CD4-positive, alpha-beta memory T cell (primary cell): ENCODE results near the gene NISCH. TPM values are rescaled to one million over a fixed set of nuclear protein-coding genes. Genes with fewer than 3 reads are reported as not detected.

Experiments used
- CTCF ChIA-PET: fragments of 350-600 bp; sonication (Branson Sonifier 250); formaldehyde crosslinking; loops from one replicate; lab custom pipeline; 2021; ENCODE audit warnings: inconsistent platforms; ENCODE audit not compliant: partially characterized antibody; lab: Charles Lee
- POLR2A ChIA-PET: fragments of 350-600 bp; sonication (Branson Sonifier 250); formaldehyde crosslinking; loops from one replicate; lab custom pipeline; 2021; ENCODE audit not compliant: partially characterized antibody; lab: Charles Lee
- DNase-seq, 5 donors: peaks; one replicate each; pipeline versions ENCODE4 v3.0.0 to v3.0.0-alpha.2; 2020 to 2022; ENCODE audit warnings: mixed read lengths in 1 of 5
- H3K27ac ChIP-seq: one replicate; pipeline ENCODE4 v1.7.0; 2013; ENCODE audit warnings: low read depth, low read length
- H3K27me3 ChIP-seq: 2 replicates; pipeline ENCODE4 v1.7.0; 2013; ENCODE audit warnings: mild to moderate bottlenecking, low read length, moderate library complexity; ENCODE audit not compliant: insufficient read depth
- H3K36me3 ChIP-seq: 2 replicates; pipeline ENCODE4 v1.7.0; 2013; ENCODE audit warnings: mild to moderate bottlenecking, low read length, moderate library complexity; ENCODE audit not compliant: insufficient read depth
- H3K4me1 ChIP-seq: 2 replicates; pipeline ENCODE4 v1.7.0; 2013; ENCODE audit warnings: mild to moderate bottlenecking, low read length, moderate library complexity; ENCODE audit not compliant: insufficient read depth
- H3K4me3 ChIP-seq, 2 donors: one replicate each; pipeline ENCODE4 v1.7.0; 2013; ENCODE audit warnings: low read length in 2 of 2, mild to moderate bottlenecking in 1 of 2
- H3K9me3 ChIP-seq, 2 donors: one replicate each; pipeline ENCODE4 v1.7.0; 2013; ENCODE audit warnings: low read length in 2 of 2, control low read depth in 1 of 2; ENCODE audit not compliant: control insufficient read depth in 1 of 2
- H3K27ac Mint-ChIP-seq, 7 donors: one replicate each; pipeline ENCODE4 v1.8.0; 2020 to 2021; ENCODE audit warnings: mixed read lengths in 7 of 7, mild to moderate bottlenecking in 6 of 7, inconsistent platforms in 3 of 7, moderate library complexity in 3 of 7
- H3K27me3 Mint-ChIP-seq, 2 donors: one replicate each; pipeline ENCODE4 v1.8.0; 2020 to 2021; ENCODE audit warnings: mixed read lengths in 2 of 2
- H3K36me3 Mint-ChIP-seq, 2 donors: one replicate each; pipeline ENCODE4 v1.8.0; 2020 to 2021; ENCODE audit warnings: mixed read lengths in 2 of 2, inconsistent platforms in 1 of 2, mild to moderate bottlenecking in 1 of 2
- H3K4me1 Mint-ChIP-seq, 4 donors: one replicate each; pipeline ENCODE4 v1.8.0; 2020 to 2021; ENCODE audit warnings: mixed read lengths in 4 of 4, mild to moderate bottlenecking in 1 of 4
- H3K4me3 Mint-ChIP-seq, 8 donors: one replicate each; pipeline ENCODE4 v1.8.0; 2020 to 2021; ENCODE audit warnings: mixed read lengths in 8 of 8, mild to moderate bottlenecking in 7 of 8, moderate library complexity in 6 of 8, inconsistent platforms in 3 of 8
- H3K9me3 Mint-ChIP-seq, 8 donors: one replicate each; pipeline ENCODE4 v1.8.0; 2020 to 2021; ENCODE audit warnings: mixed read lengths in 8 of 8, mild to moderate bottlenecking in 5 of 8, inconsistent platforms in 3 of 8, moderate library complexity in 1 of 8
- intact Hi-C: fragments of 100-400 bp; cut with micrococcal nuclease; formaldehyde crosslinking; loops from one replicate; pipeline ENCODE4 v1.15.1; 2023
- polyA plus RNA-seq, 2 donors: library from polyadenylated mRNA; unstranded; fragments of 300-500 nt; fragmentation: Illumina TruSeq; gene quantifications; one replicate each; pipeline ENCODE4 v1.2.3, GENCODE V29; 2021
- total RNA-seq, 2 experiments: library from RNA; stranded (reverse); gene quantifications; one replicate each; pipeline ENCODE4 v1.2.3, GENCODE V29; 2021

The NISCH gene
- total and polyA plus RNA-seq, 4 experiments from 2014 or later: 10.2 to 205 (median 107) TPM

GRCh38 chr3:52530918-52531826, 75.8 kb downstream of the NISCH start:
- peaks cover 5 to 19% (median 13%) of the 10 kb centered on the region in 4 donors for H3K4me1 Mint-ChIP-seq
- Histone ChIP-seq H3K4me3 (no peak overlapping the region), H3K36me3 (no peaks in the 10 kb centered on the region), H3K27me3 (no peaks in the 10 kb centered on the region), H3K4me1 (peaks cover 13% of the 10 kb centered on the region), H3K9me3 (no peaks in the 10 kb centered on the region), H3K27ac (no peak overlapping the region)
- CTCF ChIA-PET: no interaction called here
- no peak for DNase-seq
- no peaks in the 10 kb centered on the region for H3K9me3 Mint-ChIP-seq
- intact Hi-C loops: no loop called here
- H3K27ac Mint-ChIP-seq: no peak overlapping the region
- no peaks in the 10 kb centered on the region for H3K27me3 Mint-ChIP-seq
- H3K36me3 Mint-ChIP-seq: no peaks in the 10 kb centered on the region
- POLR2A ChIA-PET: no interaction called here
- H3K4me3 Mint-ChIP-seq: peak overlapping the region in 1 of 8 donors; percentile 45

GRCh38 chr3:52531860-52532516, 76.6 kb downstream of the NISCH start:
- Histone ChIP-seq H3K4me1 (peaks cover 14% of the 10 kb centered on the region), H3K4me3 (no peak overlapping the region), H3K36me3 (no peaks in the 10 kb centered on the region), H3K9me3 (no peaks in the 10 kb centered on the region), H3K27me3 (no peaks in the 10 kb centered on the region), H3K27ac (no peak overlapping the region)
- H3K4me1 Mint-ChIP-seq: peaks cover 5 to 27% (median 18%) of the 10 kb centered on the region in 4 donors
- peak overlapping the region in 3 of 7 donors; percentile 35 to 70 (median 58) for H3K27ac Mint-ChIP-seq
- H3K9me3 Mint-ChIP-seq: peaks cover 0 to 3% (median 0%) of the 10 kb centered on the region in 8 donors
- H3K27me3 Mint-ChIP-seq: no peaks in the 10 kb centered on the region
- DNase-seq: no peak
- intact Hi-C loops: loop anchor here (1.0 kb wide), 1 partner anchor 77 kb away; the partner anchor contains the start of gene NISCH
- H3K36me3 Mint-ChIP-seq: peaks cover 0 to 3% of the 10 kb centered on the region in 2 donors
- H3K4me3 Mint-ChIP-seq: peak overlapping the region in 4 of 8 donors; percentile 13 to 78 (median 59)
- ChIA-PET CTCF (no interaction called here), POLR2A (no interaction called here)

- ChIA-PET CTCF (no interaction called here), POLR2A (no interaction called here)
- Mint-ChIP-seq H3K36me3 (peaks cover 0 to 3% of the 10 kb centered on the region in 2 donors), H3K27me3 (no peaks in the 10 kb centered on the region), H3K27ac (peak overlapping the region in 4 of 7 donors; percentile 35 to 70 (median 61)), H3K4me1 (peaks cover 7 to 32% (median 22%) of the 10 kb centered on the region in 4 donors), H3K4me3 (peak overlapping the region; percentile 50 to 79 (median 64)), H3K9me3 (peaks cover 0 to 3% (median 0%) of the 10 kb centered on the region in 8 donors)
- peaks cover 19% of the 10 kb centered on the region for H3K4me1 ChIP-seq
- intact Hi-C loops: loop anchor here (1.0 kb wide), 1 partner anchor 77 kb away; the partner anchor contains the start of gene NISCH
- DNase-seq: peak; percentile 9 to 73 (median 28)
- H3K9me3 ChIP-seq: no peaks in the 10 kb centered on the region
- peak overlapping the region; percentile 14 for H3K27ac ChIP-seq
- no peaks in the 10 kb centered on the region for H3K27me3 ChIP-seq
- H3K36me3 ChIP-seq: no peaks in the 10 kb centered on the region
- no peak overlapping the region for H3K4me3 ChIP-seq
Measured at GRCh38 chr3:52532517-52532837, 77.1 kb downstream of the NISCH start.

DNA sequence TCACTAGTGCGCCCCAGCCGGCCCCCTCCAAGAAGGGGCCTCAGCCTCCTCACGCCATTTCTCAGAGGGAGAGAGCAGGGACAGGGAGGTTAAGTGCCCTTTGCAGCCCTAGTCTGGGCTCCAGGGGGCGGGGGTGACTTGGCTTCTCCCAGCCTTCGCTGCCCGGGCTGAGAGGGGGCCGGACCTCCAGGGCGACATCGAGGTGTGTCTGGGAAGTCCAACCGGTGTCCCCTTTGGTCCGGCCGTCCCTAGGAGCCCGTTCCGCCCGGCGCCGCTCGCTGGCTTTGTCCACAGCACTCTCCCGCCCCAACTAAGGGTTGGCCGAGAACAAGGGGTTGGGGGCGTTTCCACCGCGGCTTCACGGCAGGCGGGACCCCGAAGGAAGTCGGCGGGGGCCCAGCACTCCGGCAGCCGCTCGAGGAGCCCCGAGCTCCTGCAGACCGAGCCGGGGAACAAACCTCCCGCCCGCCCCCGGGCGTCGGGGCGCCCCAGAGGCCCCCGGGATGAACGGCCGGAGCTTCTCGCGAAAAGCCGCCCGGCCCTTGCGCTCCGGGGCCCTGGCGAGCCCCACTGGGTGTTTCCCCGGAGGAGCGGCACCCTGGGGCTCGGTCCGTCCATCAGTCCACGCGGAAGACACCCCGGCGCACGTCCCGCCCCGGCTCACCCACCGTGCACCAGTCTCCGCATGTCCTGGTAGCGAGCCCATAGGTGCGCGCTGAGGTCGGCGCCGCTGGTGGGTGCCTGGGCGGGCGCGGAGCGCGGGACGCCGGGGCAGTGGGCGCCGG, 77.6 kb downstream of the NISCH start:
- Mint-ChIP-seq H3K9me3 (peaks cover 0 to 3% (median 0%) of the 10 kb centered on the region in 8 donors), H3K27ac (peak overlapping the region in 2 of 7 donors; percentile 58 to 64), H3K4me3 (peak overlapping the region; percentile 51 to 79 (median 64)), H3K27me3 (no peaks in the 10 kb centered on the region), H3K36me3 (peaks cover 0 to 3% of the 10 kb centered on the region in 2 donors), H3K4me1 (peaks cover 13 to 37% (median 27%) of the 10 kb centered on the region in 4 donors)
- intact Hi-C loops: loop anchor here (1.0 kb wide), 1 partner anchor 78 kb away; the partner anchor contains the start of gene NISCH
- Histone ChIP-seq H3K27me3 (no peaks in the 10 kb centered on the region), H3K36me3 (no peaks in the 10 kb centered on the region), H3K4me3 (peak overlapping the region in 1 of 2 donors; percentile 49), H3K27ac (peak overlapping the region; percentile 14), H3K9me3 (no peaks in the 10 kb centered on the region), H3K4me1 (peaks cover 24% of the 10 kb centered on the region)
- CTCF ChIA-PET: no interaction called here
- POLR2A ChIA-PET: no interaction called here
- DNase-seq: peak in 3 of 5 donors; percentile 25 to 36 (median 32)

GRCh38 chr3:52533623-52534280, 78.3 kb downstream of the NISCH start, which contains the start of gene NT5DC2:
Gene NT5DC2, minus strand, starts transcription at chr3:52533857. Its CDS starts 120 bp downstream, at chr3:52533737.
- Mint-ChIP-seq H3K36me3 (peaks cover under 1 to 4% of the 10 kb centered on the region in 2 donors), H3K4me1 (peaks cover 17 to 44% (median 33%) of the 10 kb centered on the region in 4 donors), H3K27ac (peak within 1 kb of the TSS in 4 of 7 donors; percentile 64 to 94 (median 74)), H3K27me3 (no peaks in the 10 kb centered on the region), H3K9me3 (peaks cover 0 to 3% (median 0%) of the 10 kb centered on the region in 8 donors), H3K4me3 (peak within 1 kb of the TSS; percentile 66 to 98 (median 78))
- peak within 1 kb of the TSS; percentile 14 for H3K27ac ChIP-seq
- ChIA-PET CTCF (no interaction called here), POLR2A (no interaction called here)
- intact Hi-C loops: no loop called here
- H3K9me3 ChIP-seq: no peaks in the 10 kb centered on the region
- H3K4me3 ChIP-seq: peak within 1 kb of the TSS in 1 of 2 donors; percentile 49
- peak in 4 of 5 donors; percentile 47 to 61 (median 54) for DNase-seq
- peaks cover 31% of the 10 kb centered on the region for H3K4me1 ChIP-seq
- H3K27me3 ChIP-seq: no peaks in the 10 kb centered on the region
- H3K36me3 ChIP-seq: no peaks in the 10 kb centered on the region
